Keratinocyte (primary cell): ENCODE measurements around the gene OR10G3. TPM values are rescaled to one million over a fixed set of nuclear protein-coding genes. Genes with fewer than 3 reads are reported as not detected.

Experiments used
- DNase-seq: peaks from one replicate; pipeline ENCODE4 v3.0.0-alpha.2; 2011; ENCODE audit warnings: low read depth, missing footprints, low spot score
- FAIRE-seq: peaks from 2 replicates; lab custom pipeline; 2011; peaks lifted over from hg19 to GRCh38; lab: Jason Lieb, UNC
- H2AFZ ChIP-seq: 2 replicates; pipeline ENCODE4 v1.6.0; 2012; ENCODE audit warnings: low read length, control low read depth, inconsistent platforms; ENCODE audit not compliant: control insufficient read depth
- H3K27ac ChIP-seq: 2 replicates; pipeline ENCODE4 v1.5.1; 2011; ENCODE audit warnings: low read length; ENCODE audit not compliant: control insufficient read depth, insufficient read depth
- H3K27me3 ChIP-seq: 3 replicates; pipeline ENCODE4 v1.6.0; 2011; ENCODE audit warnings: low read length; ENCODE audit not compliant: control insufficient read depth, insufficient read depth; ENCODE audit errors: extremely low read depth
- H3K36me3 ChIP-seq, 2 experiments: 2 replicates in 1 of 2; 3 replicates in 1 of 2; pipeline ENCODE4 v1.5.1; 2011; ENCODE audit warnings: low read length in 2 of 2, mild to moderate bottlenecking in 1 of 2; ENCODE audit not compliant: control insufficient read depth in 2 of 2, insufficient read depth in 2 of 2; ENCODE audit errors: extremely low read depth in 1 of 2
- H3K4me1 ChIP-seq: 3 replicates; pipeline ENCODE4 v1.5.1; 2011; ENCODE audit warnings: low read length; ENCODE audit not compliant: control insufficient read depth, insufficient read depth; ENCODE audit errors: extremely low read depth
- H3K4me2 ChIP-seq: 3 replicates; pipeline ENCODE4 v1.6.0; 2011; ENCODE audit warnings: low read depth, low read length; ENCODE audit not compliant: control insufficient read depth, insufficient read depth; ENCODE audit errors: extremely low read depth
- H3K4me3 ChIP-seq, 3 experiments: fragments of 200-600 bp in 1 of 3; sonication (generic) in 1 of 3; 2 replicates in 2 of 3; 3 replicates in 1 of 3; pipeline ENCODE4 v1.5.1; 2011 to 2016; ENCODE audit warnings: low read length in 3 of 3, mild to moderate bottlenecking in 3 of 3, control low read depth in 2 of 3, inconsistent platforms in 1 of 3, low read depth in 1 of 3, mixed read lengths in 1 of 3, mixed run types in 1 of 3, moderate library complexity in 1 of 3; ENCODE audit not compliant: control insufficient read depth in 2 of 3, insufficient read depth in 2 of 3; ENCODE audit errors: extremely low read depth in 1 of 3
- H3K79me2 ChIP-seq: 2 replicates; pipeline ENCODE4 v1.6.0; 2012; ENCODE audit warnings: low read length; ENCODE audit not compliant: control insufficient read depth, insufficient read depth
- H3K9ac ChIP-seq: 3 replicates; pipeline ENCODE4 v1.6.0; 2011; ENCODE audit warnings: low read length; ENCODE audit not compliant: control insufficient read depth, insufficient read depth; ENCODE audit errors: extremely low read depth
- H3K9me1 ChIP-seq: 3 replicates; pipeline ENCODE4 v1.6.0; 2011; ENCODE audit warnings: low read length; ENCODE audit not compliant: control insufficient read depth, insufficient read depth; ENCODE audit errors: extremely low read depth
- H3K9me3 ChIP-seq: 2 replicates; pipeline ENCODE4 v1.5.1; 2012; ENCODE audit warnings: low read depth, low read length; ENCODE audit not compliant: control insufficient read depth
- H4K20me1 ChIP-seq: 3 replicates; pipeline ENCODE4 v1.6.0; 2011; ENCODE audit warnings: low read length; ENCODE audit not compliant: control insufficient read depth, insufficient read depth; ENCODE audit errors: extremely low read depth
- CTCF ChIP-seq, 3 experiments: IDR thresholded peaks in 1 of 3; conservative IDR thresholded peaks in 1 of 3; optimal IDR thresholded peaks in 1 of 3; 2 replicates in 2 of 3; 3 replicates in 1 of 3; pipeline versions ENCODE3 to v1.5.1; 2011; ENCODE audit warnings: low read length in 3 of 3, mild to moderate bottlenecking in 3 of 3, moderate library complexity in 2 of 3, control low read depth in 1 of 3, inconsistent platforms in 1 of 3; ENCODE audit not compliant: insufficient read depth in 2 of 3; ENCODE audit errors: extremely low read depth in 1 of 3
- EZH2 ChIP-seq: IDR thresholded peaks from one replicate; pipeline ENCODE4 v1.6.1; 2012; ENCODE audit warnings: inconsistent platforms, mild to moderate bottlenecking, low read length, moderate library complexity
- dilution Hi-C: fragments of 300-500 bp; cut with MboI; formaldehyde crosslinking; loops from one replicate; pipeline ENCODE4 v1.7.0; 2020; ENCODE audit warnings: low sequenced_read_pairs; ENCODE audit not compliant: extremely low pct_ligation_motif_present
- polyA plus RNA-seq, 5 experiments: library from polyadenylated mRNA; depleted of rRNA in 3 of 5; stranded (reverse) in 3 of 5; stranded (forward) in 1 of 5; unstranded in 1 of 5; fragments of >200 nt; gene quantifications; 1 replicate in 1 of 5; 2 replicates in 3 of 5; 3 replicates in 1 of 5; pipeline versions ENCODE4 v1.2.1 to v1.2.3, GENCODE V29; 2011 to 2012; ENCODE audit warnings: missing spikeins in 2 of 5, low read depth in 1 of 5, low replicate concordance in 1 of 5

The OR10G3 gene
- polyA plus RNA-seq, 1 donor (not counting 4 experiments of a cell fraction or from before 2014, with no cell fraction given), result not detected

DNA sequence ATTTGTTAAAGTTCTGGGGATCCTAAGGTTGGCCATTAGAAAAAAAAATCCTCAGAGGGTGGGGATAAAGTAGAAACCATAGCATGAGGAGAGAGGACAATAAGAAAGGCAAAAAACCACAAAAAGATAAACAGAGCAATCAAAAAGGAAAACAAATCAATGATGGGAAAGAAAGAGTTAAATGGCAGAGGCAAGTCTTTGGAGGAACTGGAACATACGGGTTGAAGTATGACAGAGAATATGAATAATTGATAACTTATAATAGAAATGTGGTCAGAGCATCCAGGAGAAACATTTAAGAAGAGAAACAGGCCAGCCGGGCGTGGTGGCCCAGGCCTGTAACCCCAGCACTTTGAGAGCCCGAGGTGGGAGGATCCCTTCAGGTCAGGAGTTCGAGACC is 35.9 kb downstream of the OR10G3 start:
- no peak overlapping the region for H3K4me3 ChIP-seq
- no peak overlapping the region for H2AFZ ChIP-seq
- TF ChIP-seq EZH2 (no peak), CTCF (optimal IDR thresholded peaks at IDR 0.05 in 1 of 3, IDR thresholded peaks at IDR 0.05 in 1 of 3, conservative IDR thresholded peaks at IDR 0.05 in 1 of 3; ENCODE audit: extremely low read depth in 1 of 3, insufficient read depth in 2 of 3, low read length in 3 of 3) (no peak)
- H3K4me2 ChIP-seq, result no peak overlapping the region
- H3K9me3 ChIP-seq, result no peaks in the 10 kb centered on the region
- FAIRE-seq (no peak), DNase-seq (no peak)
- H3K27me3 ChIP-seq, result peaks cover 3% of the 10 kb centered on the region
- dilution Hi-C loops, result no loop called here
- H3K9ac ChIP-seq, result no peak overlapping the region
- H3K4me1 ChIP-seq, result no peaks in the 10 kb centered on the region
- H3K36me3 ChIP-seq, result no peaks in the 10 kb centered on the region
- H4K20me1 ChIP-seq, result no peaks in the 10 kb centered on the region
- H3K9me1 ChIP-seq, result no peaks in the 10 kb centered on the region
- H3K79me2 ChIP-seq, result no peaks in the 10 kb centered on the region
- H3K27ac ChIP-seq, result no peak overlapping the region

GRCh38 chr14:21543521-21543960 is 36.3 kb downstream of the OR10G3 start:
- H2AFZ ChIP-seq, result no peak overlapping the region
- no peaks in the 10 kb centered on the region for H3K4me1 ChIP-seq
- TF ChIP-seq CTCF (optimal IDR thresholded peaks at IDR 0.05 in 1 of 3, IDR thresholded peaks at IDR 0.05 in 1 of 3, conservative IDR thresholded peaks at IDR 0.05 in 1 of 3; ENCODE audit: extremely low read depth in 1 of 3, insufficient read depth in 2 of 3, low read length in 3 of 3) (no peak), EZH2 (no peak)
- no peak overlapping the region for H3K4me2 ChIP-seq
- no peak for DNase-seq
- dilution Hi-C loops, result no loop called here
- no peak overlapping the region for H3K4me3 ChIP-seq
- no peaks in the 10 kb centered on the region for H3K36me3 ChIP-seq
- FAIRE-seq, result no peak
- H3K27ac ChIP-seq, result no peak overlapping the region
- no peaks in the 10 kb centered on the region for H3K9me3 ChIP-seq
- no peak overlapping the region for H3K9ac ChIP-seq
- H3K79me2 ChIP-seq, result no peaks in the 10 kb centered on the region
- peaks cover 3% of the 10 kb centered on the region for H3K27me3 ChIP-seq
- H4K20me1 ChIP-seq, result no peaks in the 10 kb centered on the region
- H3K9me1 ChIP-seq, result no peaks in the 10 kb centered on the region
